HG03135 (cell line): ENCODE results near the gene FBXO21.
A peak's percentile ranks its signal among the peaks of the same experiment; 100 is the strongest.
"Not testable (repeated sequence)": the region's sequence is repeated elsewhere in the genome, so short reads cannot be mapped to it uniquely, and the experiment has no call there.

Experiments used
- ATAC-seq: cut with Tn5 transposase; IDR thresholded peaks from one replicate; pipeline ENCODE4 v1.9.1; 2021; ENCODE audit warnings: mild to moderate bottlenecking, moderate library complexity; ENCODE audit not compliant: unreplicated experiment

The FBXO21 gene

GRCh38 chr12:117190210-117190781, at the start of gene FBXO21:
Gene FBXO21 (minus strand): TSS chr12:117190470. CDS start chr12:117190456, 14 bp downstream.
- peak; percentile 89 for ATAC-seq

- ATAC-seq, result no peak
These were observed 46.3 kb upstream of the FBXO21 start for GRCh38 chr12:117236456-117237001.

- ATAC-seq, result no peak
These were observed 45.0 kb upstream of the FBXO21 start for GRCh38 chr12:117235261-117235660.

GRCh38 chr12:117234441-117234840, 44.2 kb upstream of the FBXO21 start:
- no peak for ATAC-seq

GRCh38 chr12:117231750-117232149, 41.5 kb upstream of the FBXO21 start:
- ATAC-seq, result no peak

GRCh38 chr12:117228239-117228638, 38.0 kb upstream of the FBXO21 start:
- ATAC-seq, result no peak

GRCh38 chr12:117227000-117227653, 36.9 kb upstream of the FBXO21 start:
- ATAC-seq, result no peak

GRCh38 chr12:117226505-117226904, 36.2 kb upstream of the FBXO21 start:
- no peak for ATAC-seq

- ATAC-seq, result no peak
These were observed 34.9 kb upstream of the FBXO21 start for GRCh38 chr12:117225179-117225578.

- ATAC-seq, result not testable (repeated sequence)
These were observed 30.7 kb upstream of the FBXO21 start for GRCh38 chr12:117220947-117221346.

GRCh38 chr12:117218149-117218548, 27.9 kb upstream of the FBXO21 start:
- no peak for ATAC-seq

- no peak for ATAC-seq
These were observed 26.4 kb upstream of the FBXO21 start for GRCh38 chr12:117216686-117217085.

- ATAC-seq, result no peak
These were observed 24.5 kb upstream of the FBXO21 start for GRCh38 chr12:117214797-117215196.

- ATAC-seq, result no peak
These were observed 23.1 kb upstream of the FBXO21 start for GRCh38 chr12:117213295-117213808.

GRCh38 chr12:117212563-117213190, 22.4 kb upstream of the FBXO21 start:
- ATAC-seq, result no peak

- no peak for ATAC-seq
These were observed 20.1 kb upstream of the FBXO21 start for GRCh38 chr12:117210266-117210918.

GRCh38 chr12:117209626-117210025, 19.4 kb upstream of the FBXO21 start:
- ATAC-seq, result no peak

- no peak for ATAC-seq
These were observed 18.7 kb upstream of the FBXO21 start for GRCh38 chr12:117208811-117209455.

- ATAC-seq, result no peak
These were observed 17.9 kb upstream of the FBXO21 start for GRCh38 chr12:117208206-117208605.

- ATAC-seq, result no peak
These were observed 17.4 kb upstream of the FBXO21 start for GRCh38 chr12:117207675-117208074.

GRCh38 chr12:117202556-117202955, 12.3 kb upstream of the FBXO21 start:
- no peak for ATAC-seq
